BE2C (cell line): ENCODE measurements around the gene IFI6.
"Not testable (repeated sequence)": the region's sequence is repeated elsewhere in the genome, so short reads cannot be mapped to it uniquely, and the experiment has no call there.

Experiments
- DNase-seq: peaks from one replicate; pipeline ENCODE4 v3.0.0-alpha.2; 2020
- H3K27me3 ChIP-seq: fragments of 250-450 bp; sonication (Bioruptor Pico); 2 replicates; pipeline ENCODE4 v1.5.1; 2020; ENCODE audit warnings: mild to moderate bottlenecking
- H3K36me3 ChIP-seq: fragments of 250-450 bp; sonication (Bioruptor Pico); 2 replicates; pipeline ENCODE4 v1.5.1; 2020; ENCODE audit warnings: mild to moderate bottlenecking
- H3K4me1 ChIP-seq: fragments of 250-450 bp; sonication (Bioruptor Pico); 2 replicates; pipeline ENCODE4 v1.5.1; 2020
- H3K4me3 ChIP-seq: 2 replicates; pipeline ENCODE4 v1.5.1; 2011; ENCODE audit warnings: low read depth, low read length
- H3K9me3 ChIP-seq: fragments of 250-450 bp; sonication (Bioruptor Pico); 2 replicates; pipeline ENCODE4 v1.5.1; 2020
- CTCF ChIP-seq: IDR thresholded peaks from 2 replicates; pipeline ENCODE4 v1.5.1; 2012; ENCODE audit warnings: mild to moderate bottlenecking, low read depth, low read length

Gene IFI6

GRCh38 chr1:27643600-27644368 lies 28.2 kb downstream of the IFI6 start:
- no peak overlapping the region for H3K4me3 ChIP-seq
- H3K27me3 ChIP-seq: no peaks in the 10 kb centered on the region
- DNase-seq: peak; percentile 42
- H3K9me3 ChIP-seq: no peaks in the 10 kb centered on the region
- TF ChIP-seq CTCF: peak; percentile 68
- H3K4me1 ChIP-seq: no peaks in the 10 kb centered on the region
- H3K36me3 ChIP-seq: no peaks in the 10 kb centered on the region

GRCh38 chr1:27640514-27640913 lies 31.5 kb downstream of the IFI6 start:
- not testable (repeated sequence) for H3K36me3 ChIP-seq, H3K9me3 ChIP-seq, H3K4me3 ChIP-seq, H3K27me3 ChIP-seq, H3K4me1 ChIP-seq, DNase-seq

- Histone ChIP-seq H3K4me1 (no peaks in the 10 kb centered on the region), H3K36me3 (no peaks in the 10 kb centered on the region), H3K9me3 (no peaks in the 10 kb centered on the region), H3K4me3 (no peak overlapping the region), H3K27me3 (no peaks in the 10 kb centered on the region)
- no peak for DNase-seq
- no peak for TF ChIP-seq CTCF
These were observed 33.2 kb downstream of the IFI6 start for GRCh38 chr1:27638805-27639204.

DNA sequence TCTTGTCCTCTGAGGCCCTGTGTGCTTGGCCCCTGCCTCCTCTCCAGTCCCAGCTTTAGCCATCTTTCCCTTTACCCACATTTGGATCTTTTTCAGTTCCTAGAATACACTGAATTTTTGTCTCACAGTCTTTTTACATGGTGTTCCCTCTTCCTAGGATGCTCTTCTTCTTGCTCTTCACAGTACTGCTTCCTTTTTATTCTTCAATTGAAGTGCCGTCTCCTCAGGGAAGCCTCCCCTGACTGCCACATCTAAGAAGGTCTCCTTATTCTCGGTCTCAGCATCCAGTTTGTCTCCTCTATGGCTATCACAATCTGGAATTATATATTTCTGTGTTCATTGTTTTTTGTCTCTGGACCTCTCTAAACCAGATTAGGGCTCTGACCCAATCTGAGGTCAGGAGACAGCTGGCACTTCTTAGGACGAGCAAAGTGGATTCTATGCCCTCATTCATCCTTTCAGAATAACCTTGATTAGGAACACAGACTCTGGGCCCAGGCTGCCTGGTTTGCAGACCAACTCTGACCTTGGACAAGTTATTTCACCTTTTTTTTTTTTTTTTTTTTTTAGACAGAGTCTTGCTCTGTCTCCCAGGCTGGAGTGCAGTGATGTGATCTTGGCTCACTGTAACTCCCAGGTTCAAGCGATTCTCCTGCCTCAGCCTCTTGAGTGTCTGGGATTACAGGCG lies 33.8 kb downstream of the IFI6 start:
- H3K4me3 ChIP-seq: no peak overlapping the region
- no peak for TF ChIP-seq CTCF
- H3K4me1 ChIP-seq: no peaks in the 10 kb centered on the region
- DNase-seq: no peak
- no peaks in the 10 kb centered on the region for H3K9me3 ChIP-seq
- H3K27me3 ChIP-seq: no peaks in the 10 kb centered on the region
- no peaks in the 10 kb centered on the region for H3K36me3 ChIP-seq

- DNase-seq: no peak
- Histone ChIP-seq H3K27me3 (no peaks in the 10 kb centered on the region), H3K4me1 (peaks cover 5% of the 10 kb centered on the region; the same call in 1 of the 2 replicates), H3K36me3 (no peaks in the 10 kb centered on the region), H3K9me3 (no peaks in the 10 kb centered on the region), H3K4me3 (no peak overlapping the region)
- TF ChIP-seq CTCF: no peak
These were observed 36.4 kb downstream of the IFI6 start for GRCh38 chr1:27635396-27636142.

DNA sequence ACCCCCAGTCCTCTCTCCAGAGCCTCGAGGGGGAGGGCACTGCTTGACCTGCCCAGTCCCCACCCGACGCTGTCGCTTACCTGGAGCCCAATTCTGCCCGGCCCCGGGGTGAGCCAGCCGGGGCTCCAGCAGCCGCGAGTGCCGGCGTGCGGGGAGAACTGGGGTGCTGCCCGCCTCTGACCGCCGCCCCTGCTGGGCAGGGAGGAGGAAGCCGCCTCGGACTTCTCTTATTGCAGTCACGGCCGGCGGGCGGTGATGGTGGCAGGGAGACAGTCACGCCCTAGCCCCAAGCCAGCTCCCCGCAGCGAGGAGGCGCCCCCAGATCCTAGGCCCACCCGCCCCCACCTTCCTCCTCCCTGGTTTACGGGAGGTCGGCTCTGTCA lies 37.0 kb downstream of the IFI6 start, which contains the start of gene FGR:
TSS of gene FGR (minus strand) at position 201 of the 383 bp plus-strand sequence. CDS start 11,269 bp downstream, outside the sequence.
- Histone ChIP-seq H3K9me3 (no peaks in the 10 kb centered on the region), H3K36me3 (no peaks in the 10 kb centered on the region), H3K27me3 (no peaks in the 10 kb centered on the region), H3K4me3 (peak within 1 kb of the TSS; percentile 37), H3K4me1 (peaks cover 5% of the 10 kb centered on the region; the same call in 1 of the 2 replicates)
- TF ChIP-seq CTCF: no peak
- DNase-seq: no peak
